Uterus (tissue), 2 donors: Measurements from ENCODE around the gene EXOSC3.

Experiments used
- POLR2A ChIP-seq, 2 donors: fragments of 450-650 bp; IDR thresholded peaks; one replicate each; pipeline ENCODE4 v1.6.1; 2016; ENCODE audit warnings: antibody characterized with exemption in 2 of 2, mild to moderate bottlenecking in 1 of 2, moderate library complexity in 1 of 2
- TF ChIP-seq, protein P1 (sequence below), 4 experiments: fragments of 200-600 bp in 2 of 4; fragments of 450-650 bp in 2 of 4; sonication (generic) in 2 of 4; IDR thresholded peaks; one replicate each; pipeline ENCODE4 v1.5.1; 2016 to 2019; ENCODE audit warnings: antibody characterized with exemption in 4 of 4, mild to moderate bottlenecking in 2 of 4, moderate library complexity in 1 of 4

DNA sequence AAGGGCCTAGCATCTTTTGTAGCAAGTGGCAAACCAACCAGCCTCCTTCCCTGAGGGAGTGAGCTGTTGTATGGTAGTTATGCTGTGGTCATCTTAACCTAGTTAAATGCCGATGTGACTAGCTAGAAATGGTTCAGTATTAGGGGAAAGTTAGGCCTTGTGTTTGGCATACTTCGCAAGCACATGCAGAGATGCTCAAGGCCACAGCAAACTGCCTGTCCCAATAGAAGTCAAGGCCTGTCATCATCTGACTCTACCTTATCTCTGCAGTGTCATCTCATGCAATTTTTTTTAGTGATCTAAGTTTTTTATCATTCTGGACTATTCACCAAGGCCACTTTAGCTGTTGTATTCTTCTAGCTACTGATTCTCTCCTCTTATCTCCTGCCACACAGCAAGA is 5.2 kb upstream of the EXOSC3 start:
- TF ChIP-seq POLR2A (IDR thresholded peaks at IDR 0.05) = no peak
- TF ChIP-seq, protein P1, sequence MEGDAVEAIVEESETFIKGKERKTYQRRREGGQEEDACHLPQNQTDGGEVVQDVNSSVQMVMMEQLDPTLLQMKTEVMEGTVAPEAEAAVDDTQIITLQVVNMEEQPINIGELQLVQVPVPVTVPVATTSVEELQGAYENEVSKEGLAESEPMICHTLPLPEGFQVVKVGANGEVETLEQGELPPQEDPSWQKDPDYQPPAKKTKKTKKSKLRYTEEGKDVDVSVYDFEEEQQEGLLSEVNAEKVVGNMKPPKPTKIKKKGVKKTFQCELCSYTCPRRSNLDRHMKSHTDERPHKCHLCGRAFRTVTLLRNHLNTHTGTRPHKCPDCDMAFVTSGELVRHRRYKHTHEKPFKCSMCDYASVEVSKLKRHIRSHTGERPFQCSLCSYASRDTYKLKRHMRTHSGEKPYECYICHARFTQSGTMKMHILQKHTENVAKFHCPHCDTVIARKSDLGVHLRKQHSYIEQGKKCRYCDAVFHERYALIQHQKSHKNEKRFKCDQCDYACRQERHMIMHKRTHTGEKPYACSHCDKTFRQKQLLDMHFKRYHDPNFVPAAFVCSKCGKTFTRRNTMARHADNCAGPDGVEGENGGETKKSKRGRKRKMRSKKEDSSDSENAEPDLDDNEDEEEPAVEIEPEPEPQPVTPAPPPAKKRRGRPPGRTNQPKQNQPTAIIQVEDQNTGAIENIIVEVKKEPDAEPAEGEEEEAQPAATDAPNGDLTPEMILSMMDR (IDR thresholded peaks at IDR 0.05) = no peak
